Natural killer cell (primary cell): Measurements from ENCODE around the gene LARGE1. TPM values are rescaled to one million over a fixed set of nuclear protein-coding genes. Genes with fewer than 3 reads are reported as not detected.

Experiments used
- ATAC-seq, 3 donors: fragments of 150-1000 bp in 2 of 3; fragments of 200-7000 bp in 1 of 3; cut with Tn5 transposase; 1 replicate in 1 of 3; 2 replicates in 2 of 3; pipeline ENCODE4 v1.10.0; 2021; ENCODE audit warnings: mild to moderate bottlenecking in 2 of 3, moderate library complexity in 2 of 3
- DNase-seq, 2 donors: peaks; one replicate each; pipeline versions ENCODE4 v3.0.0 to v3.0.0-alpha.2; 2013 to 2021; ENCODE audit warnings: mixed read lengths in 1 of 2
- H3K27ac ChIP-seq: one replicate; pipeline ENCODE4 v1.5.1; 2013; ENCODE audit warnings: mild to moderate bottlenecking, low read length
- H3K27me3 ChIP-seq: one replicate; pipeline ENCODE4 v1.6.1; 2013; ENCODE audit warnings: low read length; ENCODE audit not compliant: control insufficient read depth, insufficient read depth
- H3K36me3 ChIP-seq: one replicate; pipeline ENCODE4 v1.6.1; 2013; ENCODE audit warnings: low read length; ENCODE audit not compliant: control insufficient read depth, insufficient read depth
- H3K4me1 ChIP-seq: one replicate; pipeline ENCODE4 v1.6.1; 2013; ENCODE audit warnings: low read length; ENCODE audit not compliant: control insufficient read depth, insufficient read depth
- H3K4me3 ChIP-seq: one replicate; pipeline ENCODE4 v1.5.1; 2013; ENCODE audit warnings: low read length
- H3K9me3 ChIP-seq: one replicate; pipeline ENCODE4 v1.6.1; 2013; ENCODE audit warnings: low read length; ENCODE audit not compliant: control insufficient read depth, insufficient read depth
- H3K27ac Mint-ChIP-seq, 2 donors: one replicate each; pipeline ENCODE4 v1.8.0; 2022; ENCODE audit warnings: mild to moderate bottlenecking in 2 of 2, mixed read lengths in 2 of 2, moderate library complexity in 1 of 2
- H3K27me3 Mint-ChIP-seq, 2 donors: one replicate each; pipeline ENCODE4 v1.8.0; 2022; ENCODE audit warnings: low read depth in 2 of 2, mixed read lengths in 2 of 2
- H3K36me3 Mint-ChIP-seq: one replicate; pipeline ENCODE4 v1.8.0; 2022; ENCODE audit warnings: mixed read lengths
- H3K4me1 Mint-ChIP-seq, 2 donors: one replicate each; pipeline ENCODE4 v1.8.0; 2022; ENCODE audit warnings: mixed read lengths in 2 of 2
- H3K4me3 Mint-ChIP-seq: one replicate; pipeline ENCODE4 v1.8.0; 2022; ENCODE audit warnings: mild to moderate bottlenecking, moderate library complexity, mixed read lengths
- H3K9me3 Mint-ChIP-seq, 2 donors: one replicate each; pipeline ENCODE4 v1.8.0; 2022; ENCODE audit warnings: mixed read lengths in 2 of 2
- WGBS: methylation state at CpG from one replicate; pipeline ENCODE4 v1.1.7; 2013; ENCODE audit warnings: missing lambda C conversion rate; ENCODE audit not compliant: insufficient coverage; 5-methylcytosine and 5-hydroxymethylcytosine counted together
- intact Hi-C: fragments of 100-400 bp; cut with micrococcal nuclease; formaldehyde crosslinking; loops from one replicate; pipeline ENCODE4 v1.14.2; 2022
- total RNA-seq, 4 donors: library from RNA; stranded (reverse); fragments of 120-200 nt in 1 of 4; gene quantifications; one replicate each; pipeline versions ENCODE4 v1.2.3 to v1.2.4, GENCODE V29; 2013 to 2022
- TF ChIP-seq, protein P1 (sequence below): fragments of 200-600 bp; IDR thresholded peaks from one replicate; pipeline ENCODE4 v1.8.0; 2022; ENCODE audit warnings: antibody characterized with exemption

Gene LARGE1
- total RNA-seq, 3 donors from 2014 or later (not counting 1 experiment from before 2014, with no cell fraction given) = 2.6 to 11.6 (median 4.1) TPM

DNA sequence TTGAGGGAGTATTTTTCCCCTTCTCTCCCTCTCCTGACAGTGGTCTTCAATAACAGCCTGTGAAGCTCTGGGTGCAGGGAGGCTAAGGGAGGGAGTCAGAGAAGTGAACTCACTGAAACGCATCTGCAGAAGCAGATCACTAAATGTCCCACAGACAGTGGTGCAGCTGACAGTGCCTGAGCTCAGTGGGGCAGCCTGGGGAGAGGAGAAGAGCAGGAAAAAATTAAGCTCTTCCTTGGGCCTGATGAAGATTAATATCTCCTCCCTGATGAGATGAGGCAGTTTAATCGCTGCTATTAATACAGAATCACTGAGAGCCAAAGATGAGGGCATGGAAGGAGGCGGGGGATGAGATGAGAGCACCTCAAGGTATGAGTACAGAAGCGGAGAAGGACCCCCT lies 180.8 kb downstream of the LARGE1 start:
- Histone ChIP-seq H3K4me1 (no peaks in the 10 kb centered on the region), H3K36me3 (no peaks in the 10 kb centered on the region), H3K27me3 (no peaks in the 10 kb centered on the region), H3K27ac (no peak overlapping the region), H3K9me3 (no peaks in the 10 kb centered on the region), H3K4me3 (no peak overlapping the region)
- Mint-ChIP-seq H3K4me1 (no peaks in the 10 kb centered on the region), H3K27me3 (no peaks in the 10 kb centered on the region), H3K9me3 (peaks cover 2 to 4% of the 10 kb centered on the region in 2 donors), H3K4me3 (no peak overlapping the region), H3K27ac (no peak overlapping the region), H3K36me3 (no peaks in the 10 kb centered on the region)
- TF ChIP-seq, protein P1, sequence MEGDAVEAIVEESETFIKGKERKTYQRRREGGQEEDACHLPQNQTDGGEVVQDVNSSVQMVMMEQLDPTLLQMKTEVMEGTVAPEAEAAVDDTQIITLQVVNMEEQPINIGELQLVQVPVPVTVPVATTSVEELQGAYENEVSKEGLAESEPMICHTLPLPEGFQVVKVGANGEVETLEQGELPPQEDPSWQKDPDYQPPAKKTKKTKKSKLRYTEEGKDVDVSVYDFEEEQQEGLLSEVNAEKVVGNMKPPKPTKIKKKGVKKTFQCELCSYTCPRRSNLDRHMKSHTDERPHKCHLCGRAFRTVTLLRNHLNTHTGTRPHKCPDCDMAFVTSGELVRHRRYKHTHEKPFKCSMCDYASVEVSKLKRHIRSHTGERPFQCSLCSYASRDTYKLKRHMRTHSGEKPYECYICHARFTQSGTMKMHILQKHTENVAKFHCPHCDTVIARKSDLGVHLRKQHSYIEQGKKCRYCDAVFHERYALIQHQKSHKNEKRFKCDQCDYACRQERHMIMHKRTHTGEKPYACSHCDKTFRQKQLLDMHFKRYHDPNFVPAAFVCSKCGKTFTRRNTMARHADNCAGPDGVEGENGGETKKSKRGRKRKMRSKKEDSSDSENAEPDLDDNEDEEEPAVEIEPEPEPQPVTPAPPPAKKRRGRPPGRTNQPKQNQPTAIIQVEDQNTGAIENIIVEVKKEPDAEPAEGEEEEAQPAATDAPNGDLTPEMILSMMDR = no peak
- ATAC-seq = no peak
- intact Hi-C loops = no loop called here
- 84% methylated on average over 4 of the region's 4 CpGs for WGBS
- DNase-seq = no peak

DNA sequence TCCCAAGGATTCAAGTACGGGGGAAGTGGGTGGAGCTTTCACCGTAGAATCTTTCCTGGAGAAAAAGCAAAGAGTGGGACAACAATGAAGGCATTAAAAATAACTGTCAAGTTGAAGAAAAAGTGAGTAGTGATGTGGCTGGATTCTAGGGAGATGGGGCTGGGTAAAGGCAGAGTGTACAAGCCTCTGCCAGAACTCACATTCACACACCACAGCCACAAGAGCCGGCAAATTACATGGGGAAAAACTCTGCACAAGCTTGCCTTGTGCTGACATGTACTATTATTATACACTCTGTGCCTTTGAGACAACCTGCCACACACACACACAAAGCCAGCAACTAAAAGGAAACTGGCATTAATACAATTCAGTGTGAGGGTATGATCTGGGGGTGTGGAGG lies 182.6 kb downstream of the LARGE1 start:
- no peaks in the 10 kb centered on the region for H3K36me3 ChIP-seq
- TF ChIP-seq, protein P1 = no peak
- H3K27me3 Mint-ChIP-seq = no peaks in the 10 kb centered on the region
- no peaks in the 10 kb centered on the region for H3K4me1 Mint-ChIP-seq
- H3K4me3 Mint-ChIP-seq = no peak overlapping the region
- H3K4me3 ChIP-seq = no peak overlapping the region
- ATAC-seq (no peak), DNase-seq (no peak)
- H3K9me3 ChIP-seq = no peaks in the 10 kb centered on the region
- WGBS = 81% methylated on average over 3 of the region's 3 CpGs
- intact Hi-C loops = no loop called here
- H3K27me3 ChIP-seq = no peaks in the 10 kb centered on the region
- H3K4me1 ChIP-seq = no peaks in the 10 kb centered on the region
- no peak overlapping the region for H3K27ac ChIP-seq
- H3K9me3 Mint-ChIP-seq = peaks cover 0 to 2% of the 10 kb centered on the region in 2 donors
- no peaks in the 10 kb centered on the region for H3K36me3 Mint-ChIP-seq
- no peak overlapping the region for H3K27ac Mint-ChIP-seq

DNA sequence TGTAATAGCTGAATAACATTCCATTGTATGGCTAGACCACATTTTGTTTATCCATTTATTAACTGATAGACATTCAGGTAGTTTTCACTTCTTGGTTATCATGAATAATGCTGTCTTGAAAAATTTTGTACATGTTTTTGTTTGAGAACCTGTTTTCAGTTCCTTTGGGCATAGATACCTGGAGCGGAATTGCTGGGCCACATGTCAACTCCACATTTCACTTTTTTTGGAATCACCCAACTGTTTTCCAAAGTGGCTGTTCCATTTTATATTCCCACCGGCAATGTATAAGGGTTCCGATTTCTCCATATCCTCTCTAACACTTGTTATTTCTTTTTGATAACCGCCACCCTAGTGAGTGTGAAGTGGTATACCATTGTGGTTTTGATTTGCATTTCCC lies 184.3 kb downstream of the LARGE1 start:
- TF ChIP-seq, protein P1 = no peak
- H3K36me3 ChIP-seq = no peaks in the 10 kb centered on the region
- Mint-ChIP-seq H3K9me3 (peaks cover 2 to 3% of the 10 kb centered on the region in 2 donors), H3K4me3 (no peak overlapping the region), H3K36me3 (no peaks in the 10 kb centered on the region), H3K4me1 (no peaks in the 10 kb centered on the region), H3K27me3 (no peaks in the 10 kb centered on the region), H3K27ac (no peak overlapping the region)
- 94% methylated on average over 1 of the region's 4 CpGs for whole genome bisulfite sequencing
- H3K4me1 ChIP-seq = no peaks in the 10 kb centered on the region
- no peaks in the 10 kb centered on the region for H3K27me3 ChIP-seq
- no peak overlapping the region for H3K4me3 ChIP-seq
- H3K27ac ChIP-seq = no peak overlapping the region
- intact Hi-C loops = no loop called here
- ATAC-seq (no peak), DNase-seq (no peak)
- H3K9me3 ChIP-seq = no peaks in the 10 kb centered on the region

DNA sequence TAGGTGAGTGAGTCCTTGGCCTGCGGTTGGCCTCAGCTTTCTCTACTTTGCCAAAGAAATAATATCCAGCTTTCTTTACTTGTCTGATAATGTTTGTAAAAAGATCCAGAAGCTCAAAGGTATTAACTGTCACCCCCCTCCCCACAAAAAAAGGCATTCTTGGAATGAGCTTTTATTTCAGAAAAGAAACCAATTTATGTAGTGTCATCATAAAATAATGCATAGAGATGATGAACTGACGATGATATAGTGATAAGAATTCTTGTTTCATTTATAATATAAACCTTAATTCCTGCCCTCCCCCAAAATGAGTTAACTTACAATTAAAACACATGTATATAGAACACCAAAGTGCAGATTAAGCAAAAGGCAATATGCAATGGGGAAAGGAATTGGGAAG lies 191.4 kb downstream of the LARGE1 start:
- peaks cover 8 to 9% of the 10 kb centered on the region in 2 donors for H3K9me3 Mint-ChIP-seq
- Histone ChIP-seq H3K27me3 (no peaks in the 10 kb centered on the region), H3K36me3 (no peaks in the 10 kb centered on the region), H3K9me3 (no peaks in the 10 kb centered on the region), H3K4me3 (no peak overlapping the region), H3K4me1 (no peaks in the 10 kb centered on the region), H3K27ac (no peak overlapping the region)
- ATAC-seq (no peak), DNase-seq (no peak)
- H3K36me3 Mint-ChIP-seq = no peaks in the 10 kb centered on the region
- TF ChIP-seq, protein P1 = no peak
- H3K4me1 Mint-ChIP-seq = no peaks in the 10 kb centered on the region
- no peaks in the 10 kb centered on the region for H3K27me3 Mint-ChIP-seq
- no CpG with 5 or more reads among the region's 2 CpGs for WGBS
- no peak overlapping the region for H3K4me3 Mint-ChIP-seq
- intact Hi-C loops = no loop called here
- no peak overlapping the region for H3K27ac Mint-ChIP-seq
